RPMI7951 (cell line): ENCODE data around the gene PBRM1. TPM values are rescaled to one million over a fixed set of nuclear protein-coding genes. Genes with fewer than 3 reads are reported as not detected.
"Not testable (repeated sequence)": the region's sequence is repeated elsewhere in the genome, so short reads cannot be mapped to it uniquely, and the experiment has no call there.

Source experiments
- DNase-seq: peaks from one replicate; pipeline ENCODE4 v3.0.0-alpha.2; 2012; ENCODE audit warnings: low read depth
- total RNA-seq: library from RNA; depleted of rRNA; stranded (reverse); fragments of >200 nt; shearing (Covaris generic); gene quantifications from 2 replicates; pipeline ENCODE4 v1.2.3, GENCODE V29; 2014

The PBRM1 gene
- total RNA-seq, 1 experiment from 2014 or later: 38.9 TPM

DNA sequence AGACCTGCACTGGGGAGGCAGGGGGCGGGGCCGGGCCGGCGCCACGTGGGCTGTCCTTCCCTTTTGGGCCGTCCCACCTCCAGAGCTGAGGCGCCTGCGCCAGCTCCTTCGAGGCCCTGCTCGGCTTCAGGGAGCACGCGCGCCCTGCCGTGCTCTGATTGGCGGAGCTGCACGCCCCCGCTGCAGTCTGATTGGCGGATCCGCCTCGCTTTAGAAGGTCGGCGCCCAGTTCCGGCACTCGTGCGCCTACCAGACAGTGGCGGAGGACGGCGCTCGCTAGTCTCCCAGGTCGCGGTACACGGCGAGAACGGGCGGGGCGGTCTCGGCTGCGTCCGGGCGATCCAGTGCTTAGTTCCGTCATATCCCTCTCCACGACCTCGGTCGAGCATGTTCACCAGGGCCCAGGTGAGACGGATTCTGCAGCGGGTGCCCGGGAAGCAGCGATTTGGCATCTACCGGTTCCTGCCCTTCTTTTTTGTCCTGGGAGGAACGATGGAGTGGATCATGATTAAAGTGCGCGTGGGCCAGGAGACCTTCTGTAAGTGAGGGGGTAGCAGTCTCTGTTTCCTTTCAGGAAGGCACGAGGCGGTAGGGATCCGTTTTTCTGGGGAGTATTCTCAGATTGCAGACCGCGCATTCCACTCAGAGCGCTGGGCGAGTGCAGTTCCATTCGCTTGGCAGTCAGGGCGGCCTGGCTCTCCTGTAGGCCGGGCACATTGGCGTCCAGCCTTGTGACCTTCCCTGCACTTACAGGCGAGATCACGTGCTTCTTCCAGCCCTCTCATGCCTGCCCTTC is 149.1 kb downstream of the PBRM1 start, which contains the start of gene UQCC5:
Gene UQCC5 (plus strand): TSS at position 237 of the 796 bp plus-strand sequence. CDS start 151 bp downstream, at position 388.
- DNase-seq: peak; percentile 99

DNA sequence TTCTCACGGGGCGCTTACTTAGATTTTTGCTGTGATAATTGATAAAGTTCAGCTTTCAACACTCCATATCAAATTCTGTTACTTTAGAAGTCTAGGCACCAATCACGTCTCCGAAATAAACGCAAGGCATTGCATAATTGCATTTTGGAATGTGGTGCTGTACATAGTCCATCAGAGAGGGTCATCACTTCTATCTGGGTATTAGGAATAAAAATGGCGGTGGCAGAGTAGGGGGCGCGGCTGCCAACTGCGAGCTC is 149.7 kb downstream of the PBRM1 start:
- no peak for DNase-seq

DNA sequence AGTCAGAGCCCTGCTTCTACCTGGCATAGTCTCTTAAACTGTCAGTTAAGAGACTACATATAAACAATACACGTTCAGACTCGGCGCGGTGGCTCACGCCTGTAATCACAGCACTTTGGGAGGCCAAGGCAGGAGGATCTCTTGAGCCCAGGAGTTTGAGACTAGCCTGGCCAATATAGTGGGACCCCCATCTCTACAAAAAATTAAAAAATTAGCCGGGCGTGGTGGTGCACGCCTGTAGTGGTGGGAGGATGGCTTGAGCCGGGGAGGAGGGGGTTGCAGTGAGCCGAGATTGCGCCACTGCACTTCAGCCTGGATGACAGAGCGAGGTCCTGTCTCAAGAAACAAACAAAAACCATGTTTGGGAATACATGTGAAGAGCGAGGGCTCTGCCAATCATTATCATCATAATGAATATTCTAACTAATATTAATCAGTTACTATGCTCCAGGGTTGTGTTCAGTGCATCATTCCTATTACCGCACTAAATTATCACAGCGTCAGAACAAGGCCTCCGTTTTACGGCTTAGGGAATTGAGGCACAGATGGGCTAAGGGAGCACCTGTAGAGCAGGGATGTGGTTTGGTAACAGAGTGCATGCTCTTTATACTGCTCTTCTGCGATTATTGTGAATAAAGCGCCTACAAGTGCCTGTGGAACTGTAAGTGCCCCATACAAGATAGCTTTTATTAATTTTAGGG is 150.2 kb downstream of the PBRM1 start:
- DNase-seq: no peak

DNA sequence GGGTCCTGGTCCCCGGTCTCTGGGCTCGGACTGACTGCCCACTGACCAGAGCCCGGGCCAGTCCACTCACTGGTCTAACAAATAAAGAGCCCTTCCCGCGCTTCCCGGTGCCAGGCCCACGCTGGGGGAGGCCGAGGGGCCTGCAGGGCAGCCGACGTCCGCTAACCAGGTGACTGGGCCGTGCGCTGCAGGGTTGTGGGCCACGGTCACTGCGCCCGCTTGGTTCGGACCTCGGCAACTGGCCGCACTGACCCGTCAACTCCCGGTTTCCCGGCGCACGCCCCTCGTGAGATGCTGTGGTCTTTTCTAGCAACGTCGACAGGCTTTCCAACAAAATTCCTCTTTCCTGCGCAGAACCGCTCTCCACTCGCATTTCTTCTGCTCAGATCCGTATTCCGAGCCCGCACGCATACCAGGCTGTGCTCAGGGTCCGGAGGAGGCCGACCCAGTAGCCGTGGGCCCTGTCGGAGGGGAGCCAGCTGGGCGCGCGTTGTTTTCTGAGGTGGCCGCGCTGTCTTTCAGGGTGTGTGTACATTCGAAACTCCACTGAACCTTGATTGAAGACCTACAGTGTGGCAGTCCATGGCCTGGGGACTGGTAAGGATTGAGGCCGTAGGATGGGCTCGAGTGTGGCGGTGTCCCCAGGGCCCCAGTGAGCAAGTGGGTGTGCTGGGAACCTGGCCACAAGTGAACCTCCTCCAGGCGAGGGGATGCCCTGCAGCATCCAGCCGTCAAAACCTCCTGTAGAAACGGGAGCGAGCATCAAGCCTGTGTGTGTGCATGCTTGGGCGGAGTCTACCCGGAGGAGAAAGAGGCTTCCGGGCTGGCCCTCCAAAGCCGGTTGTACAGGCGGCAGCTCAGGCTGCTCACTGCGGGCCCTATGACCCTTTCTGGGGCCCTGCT is 151.2 kb downstream of the PBRM1 start:
- DNase-seq: peak; percentile 63

DNA sequence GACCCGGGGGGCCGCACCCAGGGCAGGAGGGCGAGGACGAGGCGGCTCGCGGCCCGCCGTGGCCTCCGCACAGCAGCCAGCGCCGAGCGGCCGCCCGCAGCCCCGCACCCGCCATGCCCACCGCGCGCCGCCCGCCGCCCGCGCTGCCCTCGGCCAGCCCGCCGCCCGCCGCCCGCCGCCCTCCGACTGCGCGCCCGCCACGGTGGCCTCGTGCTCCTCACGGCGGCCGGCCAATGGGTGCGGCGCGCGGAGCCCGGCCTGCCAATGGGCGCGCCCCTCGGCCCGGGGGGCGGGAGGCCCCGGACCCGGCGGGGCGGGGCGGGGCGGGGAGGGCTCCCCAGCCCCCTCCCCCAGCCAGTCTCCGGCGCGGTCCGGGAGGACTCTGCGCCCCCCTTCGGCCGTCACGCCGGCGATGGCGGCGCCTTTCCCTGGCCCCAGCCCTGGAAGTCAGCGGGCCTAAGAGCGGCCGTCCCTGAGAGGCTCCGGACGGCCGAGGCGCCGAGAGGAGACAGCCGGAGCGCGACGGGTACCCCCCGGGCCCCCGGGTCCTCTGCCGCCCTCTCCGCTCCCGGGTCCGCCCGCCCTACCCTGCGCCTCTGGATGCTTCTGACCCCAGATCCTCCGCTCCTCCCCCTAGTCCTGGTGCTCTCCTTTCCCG is 152.0 kb downstream of the PBRM1 start, which contains the start of gene NT5DC2:
Gene NT5DC2 (minus strand): TSS at position 235 of the 658 bp plus-strand sequence. CDS start 120 bp downstream, at position 115.
- DNase-seq: peak; percentile 81

DNA sequence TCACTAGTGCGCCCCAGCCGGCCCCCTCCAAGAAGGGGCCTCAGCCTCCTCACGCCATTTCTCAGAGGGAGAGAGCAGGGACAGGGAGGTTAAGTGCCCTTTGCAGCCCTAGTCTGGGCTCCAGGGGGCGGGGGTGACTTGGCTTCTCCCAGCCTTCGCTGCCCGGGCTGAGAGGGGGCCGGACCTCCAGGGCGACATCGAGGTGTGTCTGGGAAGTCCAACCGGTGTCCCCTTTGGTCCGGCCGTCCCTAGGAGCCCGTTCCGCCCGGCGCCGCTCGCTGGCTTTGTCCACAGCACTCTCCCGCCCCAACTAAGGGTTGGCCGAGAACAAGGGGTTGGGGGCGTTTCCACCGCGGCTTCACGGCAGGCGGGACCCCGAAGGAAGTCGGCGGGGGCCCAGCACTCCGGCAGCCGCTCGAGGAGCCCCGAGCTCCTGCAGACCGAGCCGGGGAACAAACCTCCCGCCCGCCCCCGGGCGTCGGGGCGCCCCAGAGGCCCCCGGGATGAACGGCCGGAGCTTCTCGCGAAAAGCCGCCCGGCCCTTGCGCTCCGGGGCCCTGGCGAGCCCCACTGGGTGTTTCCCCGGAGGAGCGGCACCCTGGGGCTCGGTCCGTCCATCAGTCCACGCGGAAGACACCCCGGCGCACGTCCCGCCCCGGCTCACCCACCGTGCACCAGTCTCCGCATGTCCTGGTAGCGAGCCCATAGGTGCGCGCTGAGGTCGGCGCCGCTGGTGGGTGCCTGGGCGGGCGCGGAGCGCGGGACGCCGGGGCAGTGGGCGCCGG is 152.7 kb downstream of the PBRM1 start:
- no peak for DNase-seq

DNA sequence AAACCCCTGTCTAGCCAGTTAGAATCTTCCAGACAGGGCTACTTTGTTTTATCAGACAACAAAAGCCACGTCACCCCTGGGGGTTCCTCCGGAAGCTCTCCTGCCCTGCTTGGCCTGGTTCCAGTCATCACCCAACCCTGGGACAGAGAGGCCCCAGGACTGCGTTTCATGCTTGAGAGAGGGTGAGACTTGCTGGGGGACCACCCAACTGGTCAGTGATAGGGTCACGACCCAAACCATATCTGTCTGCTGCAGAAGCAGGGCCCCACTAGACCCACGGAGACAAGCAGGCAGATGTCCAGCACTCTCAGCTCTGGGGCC is 153.2 kb downstream of the PBRM1 start:
- peak; percentile 79 for DNase-seq

DNA sequence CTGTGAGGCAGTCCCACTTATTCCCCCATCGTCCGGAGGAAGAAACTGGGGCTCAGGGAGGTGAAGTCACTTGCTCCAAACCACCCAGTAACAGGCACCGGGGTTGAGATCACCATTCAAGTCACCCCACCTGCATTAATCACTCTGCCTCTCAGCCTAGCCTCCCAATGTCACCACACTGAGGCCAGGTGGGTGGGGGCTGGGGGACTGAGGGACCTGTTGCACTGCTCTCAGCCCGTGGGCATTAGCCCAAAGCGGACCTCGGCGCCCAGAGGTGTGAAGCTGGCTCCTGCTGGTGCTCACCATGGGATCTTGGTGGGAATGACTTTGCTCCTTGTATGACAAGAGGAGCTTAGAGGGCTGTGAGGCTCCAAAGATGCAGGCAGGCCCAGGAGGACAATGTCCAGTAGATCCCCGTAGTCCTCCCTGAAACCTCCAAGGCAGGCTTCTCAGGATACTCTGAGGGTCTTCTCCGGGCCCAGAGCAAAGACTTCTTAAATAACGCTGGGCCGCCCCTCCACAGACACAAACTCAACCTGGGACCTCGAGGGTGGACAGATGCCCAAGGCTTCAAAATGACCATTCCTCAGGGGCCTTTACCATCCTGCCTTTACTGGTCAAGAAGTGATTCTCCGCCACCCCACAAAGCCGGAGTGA is 153.7 kb downstream of the PBRM1 start:
- no peak for DNase-seq

DNA sequence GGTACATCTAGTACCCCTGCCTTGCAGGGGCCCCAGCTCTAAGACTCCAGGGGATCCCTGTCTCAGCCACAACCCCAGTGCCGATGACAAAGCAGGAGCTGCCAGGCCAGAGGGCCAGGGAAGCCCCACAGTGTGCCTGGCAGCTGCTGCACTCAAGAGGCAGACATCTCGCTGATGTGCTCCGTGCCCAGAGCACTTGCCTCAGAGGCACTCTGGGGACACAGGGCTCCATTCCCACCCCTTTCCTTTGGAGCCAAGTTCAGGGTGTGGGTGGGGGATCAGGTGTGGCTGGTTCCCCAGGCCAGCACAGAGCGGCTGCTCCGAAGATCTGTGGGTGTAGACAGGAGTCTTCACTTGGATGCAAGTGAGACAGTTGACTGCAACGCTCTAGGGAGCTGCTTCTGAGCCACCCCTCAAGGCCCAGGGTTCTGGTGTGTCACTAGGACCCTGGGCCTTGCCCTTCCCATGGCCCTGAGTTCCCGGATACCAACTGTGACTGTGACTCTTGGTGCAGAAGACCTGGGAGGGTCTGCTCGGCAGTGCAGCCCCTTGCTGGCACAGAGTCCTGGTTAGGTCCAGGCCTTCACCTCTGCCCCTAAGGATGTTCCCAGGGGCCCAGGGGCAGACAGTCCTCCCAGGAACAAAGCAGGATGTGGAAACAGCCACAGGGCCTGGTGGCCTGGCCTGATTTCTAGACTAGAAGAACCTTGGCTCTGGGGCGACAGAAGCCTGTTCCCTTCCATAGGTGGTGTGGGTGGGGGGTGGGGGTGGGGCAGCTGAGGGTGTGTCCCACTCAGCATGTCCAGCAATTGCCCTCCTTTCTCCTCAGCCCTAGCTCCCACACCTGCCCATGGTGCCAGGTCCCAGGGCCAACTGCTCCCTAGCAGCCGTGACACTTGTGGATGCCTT is 154.5 kb downstream of the PBRM1 start:
- DNase-seq: no peak

DNA sequence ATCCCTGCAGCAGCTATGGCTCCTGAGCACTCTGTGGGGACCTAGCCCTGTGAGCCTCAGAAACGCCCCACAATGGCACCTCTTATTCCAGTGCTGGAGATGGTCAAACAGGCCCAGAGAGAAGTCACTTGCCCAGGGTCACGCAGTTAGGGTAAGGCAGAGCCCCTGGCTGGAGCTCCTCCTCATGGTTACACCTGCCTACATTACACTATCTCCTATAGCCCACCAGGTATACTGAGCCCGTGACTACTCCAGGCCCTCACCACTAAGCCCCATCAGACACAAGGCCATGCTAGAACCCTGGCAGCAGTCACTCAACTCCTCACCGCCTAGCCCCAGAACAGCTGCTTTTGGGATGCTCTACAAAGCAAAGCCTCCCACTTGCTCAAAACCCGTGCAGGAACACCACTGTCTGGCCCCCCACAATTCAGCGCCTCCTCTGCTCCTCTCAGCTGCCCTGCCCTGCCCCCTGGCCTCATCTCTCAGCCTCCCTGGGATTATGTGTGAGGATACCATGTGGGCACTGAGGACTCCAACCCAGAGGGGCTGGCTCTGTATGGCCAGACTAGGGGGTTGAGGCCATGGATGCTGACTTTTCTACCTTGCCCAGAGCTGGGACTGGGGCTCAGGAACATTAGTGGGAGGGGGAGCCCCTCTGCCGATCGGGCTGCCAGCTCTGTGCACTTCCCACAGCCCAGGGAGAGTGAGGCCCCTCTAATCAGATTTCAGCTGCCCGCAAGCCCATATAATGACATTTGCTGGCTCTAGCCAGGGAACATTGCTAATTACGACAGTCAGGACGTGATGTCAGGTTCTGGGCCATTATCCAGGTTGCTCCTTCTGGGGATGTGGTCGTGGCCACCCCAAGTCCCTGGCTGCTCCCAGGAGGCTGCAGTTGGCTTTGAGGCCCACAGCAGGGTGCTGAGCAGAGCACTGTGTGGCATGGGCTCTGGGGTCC is 156.1 kb downstream of the PBRM1 start:
- no peak for DNase-seq

DNA sequence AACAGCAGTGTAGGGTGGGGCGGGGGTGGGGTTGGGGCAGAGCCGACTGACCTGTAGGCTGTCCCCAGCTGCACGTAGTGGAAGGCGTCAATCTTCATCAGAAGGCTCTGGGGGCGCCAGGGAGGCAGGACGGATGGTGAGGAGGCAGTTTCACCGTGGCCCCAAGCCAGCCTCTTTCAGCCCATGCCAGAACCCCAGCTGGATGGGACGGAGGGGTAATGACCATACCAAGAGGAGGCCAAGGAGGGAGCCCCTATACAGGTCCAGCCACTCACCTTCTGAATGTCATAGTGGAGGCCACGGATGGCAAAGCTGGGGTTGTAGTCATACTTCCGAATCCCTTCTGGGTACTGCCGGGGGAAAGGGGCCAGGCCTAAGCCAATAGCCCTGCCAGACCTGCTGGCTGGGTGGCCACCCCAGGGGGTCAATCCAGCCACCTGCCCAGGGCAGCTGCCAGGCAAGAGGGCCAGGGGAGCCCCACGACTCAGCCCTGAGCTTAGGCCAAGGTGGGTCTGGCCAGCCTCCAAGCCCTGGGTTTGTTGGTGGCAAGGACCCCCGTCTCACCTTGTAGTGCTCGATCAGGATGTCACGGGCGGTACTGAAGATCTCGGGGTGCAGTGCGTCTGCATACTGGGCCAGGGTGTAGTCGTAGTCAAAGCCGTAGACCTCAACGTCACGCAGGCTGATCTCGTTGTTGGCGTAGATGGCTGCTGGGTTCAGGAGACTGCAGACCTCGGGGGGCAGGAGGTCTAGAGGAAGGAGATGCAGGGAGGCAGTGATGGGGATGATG is 156.9 kb downstream of the PBRM1 start:
- DNase-seq: no peak

DNA sequence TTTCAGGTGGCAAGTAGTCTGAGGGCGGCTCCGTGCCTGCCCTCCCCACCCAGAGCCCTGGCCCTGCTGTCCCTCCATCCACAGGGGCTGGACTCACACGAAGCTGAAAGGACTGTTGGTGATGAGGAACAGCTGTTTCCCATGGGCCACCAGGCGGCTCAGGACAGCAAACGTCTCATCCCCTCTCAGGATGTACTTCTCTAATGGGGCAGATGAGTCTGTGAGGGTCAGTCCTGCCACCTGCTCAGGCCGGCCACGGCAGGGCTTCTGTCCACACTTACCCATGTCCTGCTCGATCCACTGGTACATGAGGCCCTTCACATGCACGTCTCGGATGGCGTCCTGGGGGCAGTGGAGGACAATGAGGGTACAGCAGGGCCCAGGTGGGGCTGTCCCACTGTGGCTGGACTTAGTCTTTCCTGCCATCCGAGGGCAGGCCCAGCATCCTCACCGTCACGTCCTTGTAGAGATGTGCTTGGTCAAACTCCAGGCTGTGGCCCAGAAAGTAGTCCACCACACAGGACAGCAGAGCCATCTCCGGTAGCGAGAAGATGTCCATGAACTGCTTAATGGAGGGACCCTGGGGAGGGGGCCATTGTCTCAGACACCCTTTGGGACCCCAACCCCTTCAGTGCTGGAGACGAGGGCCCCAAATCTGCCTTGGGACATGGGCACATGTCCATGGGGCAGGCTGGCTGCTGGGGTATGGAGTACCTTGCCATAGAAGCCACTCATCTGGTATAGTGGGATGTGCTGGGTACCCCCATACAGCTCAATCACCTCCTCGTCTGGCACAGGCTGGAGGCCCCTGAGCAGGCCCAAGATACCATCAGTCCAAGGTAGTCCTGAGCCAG is 157.8 kb downstream of the PBRM1 start:
- no peak for DNase-seq

DNA sequence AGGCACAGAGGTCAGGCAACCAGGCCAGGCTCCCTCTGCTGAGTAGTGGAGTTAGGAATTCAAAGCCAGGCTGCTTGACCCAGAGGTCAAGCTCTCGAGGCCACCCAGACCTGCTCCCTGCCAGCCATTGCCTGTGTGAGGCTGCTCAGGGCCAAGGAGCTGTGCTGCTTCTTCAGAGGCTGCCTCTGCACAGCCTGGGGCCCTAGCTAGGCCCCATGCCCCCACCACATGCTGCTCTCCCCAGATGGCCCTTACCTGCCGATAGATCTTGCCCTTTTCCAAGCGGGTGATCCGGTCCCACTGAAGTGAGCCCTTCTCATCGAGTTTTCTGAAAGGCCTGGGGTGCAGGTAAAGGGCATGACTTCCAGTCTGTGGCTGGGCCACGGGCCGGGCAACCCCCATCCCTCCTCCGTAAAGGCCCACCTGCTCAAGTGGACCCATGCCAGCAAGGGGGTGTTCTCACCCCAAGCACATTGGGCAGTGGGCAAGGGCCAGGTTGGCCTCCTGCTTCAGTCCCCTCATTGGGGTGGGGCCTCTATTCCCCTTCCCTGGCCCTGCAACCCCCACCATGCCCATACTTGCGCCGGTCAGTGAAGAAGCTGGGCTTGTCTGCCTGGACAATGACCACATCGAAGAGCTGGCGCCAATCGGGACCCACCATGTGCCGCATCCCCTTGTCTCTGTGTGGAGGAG is 158.5 kb downstream of the PBRM1 start:
- DNase-seq: no peak

DNA sequence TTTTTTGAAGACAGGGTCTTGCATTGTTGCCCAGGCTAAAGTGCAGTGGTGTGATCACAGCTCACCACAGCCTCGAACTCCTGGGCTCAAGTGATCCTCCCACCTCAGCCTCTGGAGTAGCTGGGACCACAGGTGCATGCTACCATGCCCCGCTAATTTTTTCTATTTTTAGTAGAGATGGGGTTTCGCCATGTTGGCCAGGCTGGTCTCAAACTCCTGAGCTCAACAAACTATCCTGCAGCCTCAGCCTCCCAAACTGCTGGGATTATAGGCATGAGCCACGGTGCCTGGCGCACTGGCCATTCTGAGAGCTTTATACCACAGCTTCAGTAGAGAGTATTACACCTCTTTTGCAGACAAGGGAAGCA is 159.1 kb downstream of the PBRM1 start:
- not testable (repeated sequence) for DNase-seq

DNA sequence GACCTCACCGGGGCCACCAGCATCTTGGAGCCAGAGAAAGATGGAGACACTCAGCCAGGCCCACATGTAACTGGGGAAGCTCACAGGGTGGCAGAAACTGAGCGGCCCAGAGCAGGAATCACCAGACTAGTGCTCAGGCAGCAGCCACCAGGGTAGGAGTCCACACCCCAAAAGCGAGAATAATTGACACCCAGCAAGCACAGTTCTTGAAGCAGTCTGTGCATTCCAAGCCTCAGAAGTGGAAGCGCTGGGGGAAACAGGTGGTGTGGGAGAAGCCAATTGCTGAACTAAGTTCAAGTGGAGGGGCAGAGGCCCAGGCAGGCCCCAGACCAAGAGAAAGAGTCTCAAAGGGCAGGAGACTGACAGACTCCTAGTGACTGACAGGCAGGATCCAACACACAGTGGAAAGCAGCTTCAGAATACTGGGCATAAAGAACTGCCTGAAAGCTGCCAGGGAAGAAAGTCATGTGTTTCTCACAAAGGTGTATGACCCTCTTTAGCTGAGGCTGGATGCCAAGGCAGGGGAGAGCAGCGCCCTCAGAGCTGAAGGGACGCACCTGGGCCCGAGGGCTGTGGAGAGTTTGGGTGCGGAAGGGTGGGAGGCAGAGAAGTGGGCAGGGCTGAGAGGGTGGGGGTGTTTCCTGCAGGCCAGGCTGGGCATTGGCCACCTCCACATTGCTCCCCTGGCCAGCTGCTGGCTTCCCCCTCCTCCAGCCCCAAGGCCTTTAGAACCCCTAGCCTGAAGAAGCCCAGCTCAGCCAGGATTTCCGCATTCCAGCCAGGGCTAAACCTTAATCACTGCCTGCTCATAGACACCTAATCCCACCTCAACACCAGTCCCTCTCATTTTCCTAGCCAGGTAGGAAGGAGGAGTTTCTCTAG is 159.8 kb downstream of the PBRM1 start:
- DNase-seq: no peak
